HG02763 (cell line): ENCODE data around the gene KRT37.
"Not testable (repeated sequence)": the region's sequence is repeated elsewhere in the genome, so short reads cannot be mapped to it uniquely, and the experiment has no call there.

ENCODE experiments used
- ATAC-seq: cut with Tn5 transposase; IDR thresholded peaks from one replicate; pipeline ENCODE4 v1.9.1; 2021; ENCODE audit warnings: mild to moderate bottlenecking, moderate library complexity; ENCODE audit not compliant: unreplicated experiment

The KRT37 gene

DNA sequence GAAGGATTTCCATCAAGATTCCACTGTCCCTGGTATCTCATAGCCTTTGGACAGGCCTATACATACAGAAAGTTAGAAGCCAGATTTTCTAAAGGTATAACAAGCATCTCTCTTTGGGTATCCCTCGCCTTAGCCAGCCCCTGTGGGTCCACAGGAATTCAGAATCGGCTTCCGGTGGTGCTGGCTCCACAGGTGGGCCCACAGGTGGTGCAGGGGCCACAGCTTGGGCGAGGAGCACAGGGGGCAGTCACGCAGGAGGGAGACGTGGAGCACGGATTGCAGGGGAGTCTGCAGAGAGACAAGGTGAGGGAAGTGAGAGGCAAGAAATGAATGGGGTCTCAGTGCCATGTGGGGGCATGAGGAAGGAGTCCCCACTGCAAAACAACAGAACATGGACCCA is 12.9 kb upstream of the KRT37 start:
- ATAC-seq = no peak

DNA sequence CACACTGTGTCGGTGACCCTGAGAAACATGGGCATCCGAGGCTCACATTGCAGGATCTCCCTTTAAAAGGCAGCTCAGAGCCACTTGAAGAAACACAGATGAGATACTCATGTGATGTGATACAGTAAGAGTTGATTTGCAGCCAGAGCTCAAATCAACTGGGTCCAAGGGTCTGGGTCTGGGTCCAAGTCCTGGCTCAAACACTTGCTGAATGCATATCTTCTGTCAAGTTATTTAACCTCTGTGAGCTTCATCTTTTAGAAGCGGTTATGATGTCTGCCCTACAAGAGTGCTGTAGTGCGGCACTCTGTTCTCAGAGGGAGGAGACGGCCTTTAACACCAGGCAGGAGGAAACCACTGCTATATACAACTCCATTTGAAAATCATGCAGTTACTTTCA is 10.0 kb upstream of the KRT37 start:
- no peak for ATAC-seq

DNA sequence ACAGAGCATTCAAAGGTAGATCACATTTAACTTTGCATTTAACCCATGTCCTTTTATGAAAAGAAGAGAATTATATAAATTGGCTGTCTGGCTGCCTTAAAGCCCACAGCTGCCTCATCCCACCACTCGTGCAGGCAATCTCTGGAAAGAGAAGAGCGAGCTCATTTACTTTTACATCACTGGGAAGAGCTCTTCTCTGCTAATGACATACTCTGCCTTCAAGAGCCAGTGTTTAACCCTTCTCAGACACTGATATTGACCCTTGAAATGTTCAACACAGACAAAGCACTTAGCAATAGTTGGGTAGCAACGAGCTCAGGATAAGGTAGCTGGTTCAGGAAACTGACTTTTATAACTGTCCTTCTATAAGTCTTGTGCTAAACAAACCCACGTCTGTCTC is 9.6 kb upstream of the KRT37 start:
- ATAC-seq = no peak

DNA sequence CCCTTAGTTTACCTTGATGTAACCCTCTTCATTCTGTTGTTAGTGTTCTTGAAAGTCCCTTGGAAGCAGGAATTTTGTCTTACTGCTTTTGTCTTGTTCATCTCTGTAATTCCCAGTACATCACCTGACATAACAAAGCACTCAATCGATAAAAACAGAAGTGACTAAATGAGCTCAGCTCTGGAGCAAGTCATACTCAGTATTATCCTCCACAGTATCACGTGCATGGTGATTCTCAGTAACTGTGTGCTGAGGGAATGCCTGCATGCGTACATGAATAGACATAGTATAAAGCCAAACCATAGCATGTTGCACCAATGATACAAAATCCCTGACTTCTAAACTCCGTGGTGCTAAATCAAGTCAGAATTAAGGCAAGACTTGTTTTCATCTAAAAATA is 9.2 kb upstream of the KRT37 start:
- ATAC-seq = no peak

GRCh38 chr17:41430376-41430775 is 6.0 kb upstream of the KRT37 start:
- not testable (repeated sequence) for ATAC-seq

GRCh38 chr17:41429667-41430066 is 5.3 kb upstream of the KRT37 start:
- ATAC-seq = no peak

DNA sequence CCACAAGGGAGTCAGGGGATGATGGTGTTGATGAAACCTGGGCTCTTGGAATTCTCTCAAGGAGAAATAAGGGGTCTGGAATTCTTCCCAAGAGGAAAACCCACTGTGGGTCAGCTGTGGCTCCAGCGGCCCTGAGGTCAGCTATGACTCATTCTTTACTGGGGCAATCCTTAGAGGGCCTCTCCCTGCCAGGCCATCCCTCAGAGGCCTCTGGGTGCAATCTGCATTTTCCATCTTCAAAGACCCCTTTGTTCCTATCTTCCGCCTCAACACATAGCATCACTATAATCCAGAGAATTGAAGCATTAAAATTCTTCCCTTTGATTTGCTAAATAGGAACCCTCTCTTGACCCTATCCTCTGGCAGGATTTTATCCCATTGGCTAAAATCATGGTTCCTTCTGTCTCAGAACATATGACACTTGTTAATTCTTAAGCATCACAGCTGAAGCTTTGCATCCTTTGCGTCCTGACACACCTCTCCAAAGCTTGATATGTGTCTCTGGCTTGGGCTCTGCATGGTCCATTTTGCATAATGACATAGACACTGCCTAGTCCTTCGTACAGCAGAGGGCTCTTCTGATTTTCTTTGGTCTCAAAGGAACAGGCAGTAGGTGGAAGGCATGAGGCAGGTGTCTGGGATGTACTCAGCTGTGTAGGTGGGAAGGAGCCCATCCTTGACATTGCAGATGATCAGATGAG is 4.4 kb upstream of the KRT37 start:
- ATAC-seq = no peak

DNA sequence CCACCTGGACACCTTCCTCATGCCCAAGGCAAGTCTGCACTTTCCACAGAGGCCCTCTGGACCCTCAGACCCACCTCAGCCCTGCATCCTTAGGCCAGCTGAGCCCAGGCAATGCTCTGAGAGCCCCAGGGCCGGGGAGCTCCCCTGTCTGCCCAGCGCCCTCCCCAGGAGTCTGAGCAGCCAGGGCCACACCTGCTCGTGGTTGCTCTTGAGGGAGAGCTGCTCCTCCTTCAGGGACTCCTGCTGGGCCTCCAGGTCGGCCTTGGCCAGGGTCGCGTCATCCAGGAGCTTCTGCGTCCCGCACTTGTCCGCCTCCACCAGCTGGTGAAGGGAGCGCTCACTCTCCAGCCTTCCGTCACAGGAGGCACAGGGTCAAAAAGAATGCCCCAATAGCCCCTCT is 1.8 kb downstream of the KRT37 start:
- not testable (repeated sequence) for ATAC-seq

DNA sequence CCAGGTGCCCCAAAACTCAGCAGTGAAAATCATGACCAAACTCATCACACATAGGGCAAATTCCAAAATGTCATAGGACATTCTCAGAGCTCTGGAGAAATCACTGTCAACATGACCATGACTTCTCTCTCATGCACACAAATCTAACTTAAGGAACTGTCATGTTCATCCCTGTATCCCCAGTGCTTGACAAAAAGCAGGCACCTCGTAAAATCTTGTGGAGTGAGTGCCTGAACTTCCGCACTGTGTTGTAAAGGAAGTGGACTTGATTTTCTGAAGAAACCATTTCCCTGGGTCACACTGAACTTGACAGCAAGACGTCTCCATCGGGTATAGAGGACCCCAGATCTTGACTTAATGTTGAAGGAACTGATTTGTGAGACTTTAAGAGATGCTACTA is 2.8 kb downstream of the KRT37 start:
- no peak for ATAC-seq

- no peak for ATAC-seq
Measured at GRCh38 chr17:41421116-41421515, 3.3 kb downstream of the KRT37 start.

GRCh38 chr17:41420134-41420533 is 4.3 kb downstream of the KRT37 start:
- ATAC-seq = no peak

DNA sequence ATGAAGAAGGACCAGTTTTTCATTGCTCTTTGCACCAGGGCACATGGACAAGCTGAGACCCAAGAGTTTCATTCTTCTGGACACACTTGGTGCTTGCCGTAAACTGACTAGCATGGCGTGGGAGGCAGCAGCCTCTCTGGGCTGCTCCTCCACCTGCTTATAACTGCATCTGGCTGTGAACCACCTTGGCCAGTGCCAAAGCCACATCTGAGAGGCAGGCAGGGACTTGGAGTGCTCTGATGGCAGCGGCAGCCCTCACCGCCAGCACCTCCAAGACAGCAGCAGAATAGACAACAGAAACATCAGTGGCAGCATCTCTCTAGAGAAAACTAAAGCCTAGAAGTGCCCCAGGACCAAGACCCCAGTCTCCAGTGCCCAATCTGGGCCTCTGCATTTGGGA is 4.7 kb downstream of the KRT37 start:
- ATAC-seq = no peak

DNA sequence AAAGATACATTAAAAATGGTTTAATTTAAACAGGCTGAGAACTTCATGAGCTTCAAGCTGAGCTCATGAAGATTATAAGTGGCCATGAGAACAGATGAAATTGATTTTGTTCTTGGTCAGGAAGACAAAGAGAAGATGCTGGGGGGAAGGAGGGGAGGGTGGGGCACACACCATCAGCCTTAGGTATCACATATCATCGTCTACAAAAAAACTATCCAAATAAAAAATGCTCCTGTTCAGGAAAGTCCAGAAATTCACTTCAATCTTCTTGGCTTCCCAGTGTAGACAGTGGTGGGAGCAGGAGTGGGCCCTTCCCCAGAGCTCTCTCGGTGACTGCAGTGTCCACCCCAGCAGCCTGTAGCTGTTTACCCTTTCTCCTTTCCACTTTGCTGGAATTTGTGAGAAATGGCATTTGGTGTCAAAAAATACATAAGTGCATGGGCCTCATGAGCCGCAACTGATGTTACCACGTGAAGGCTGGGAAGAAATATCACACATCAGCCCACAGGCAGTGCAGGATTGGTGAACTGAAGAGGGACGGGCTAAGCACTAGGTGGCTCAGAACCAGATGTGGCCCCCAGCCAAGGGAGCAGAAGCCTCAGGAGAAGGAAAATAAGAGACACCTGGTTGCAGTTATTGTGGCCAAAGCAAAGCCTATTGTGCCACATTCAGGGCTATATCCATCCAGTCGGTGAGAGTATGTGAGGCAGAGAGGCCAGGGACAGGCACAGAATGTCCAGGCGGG is 6.1 kb downstream of the KRT37 start:
- ATAC-seq = no peak

GRCh38 chr17:41417576-41418015 is 6.8 kb downstream of the KRT37 start:
- ATAC-seq = no peak

- ATAC-seq = no peak
Measured at GRCh38 chr17:41417127-41417526, 7.3 kb downstream of the KRT37 start.

GRCh38 chr17:41416479-41416878 is 7.9 kb downstream of the KRT37 start:
- no peak for ATAC-seq

- ATAC-seq = no peak
Measured at GRCh38 chr17:41415833-41416335, 8.5 kb downstream of the KRT37 start.

GRCh38 chr17:41415411-41415810 is 9.0 kb downstream of the KRT37 start:
- no peak for ATAC-seq

GRCh38 chr17:41413982-41414381 is 10.4 kb downstream of the KRT37 start:
- ATAC-seq = no peak

DNA sequence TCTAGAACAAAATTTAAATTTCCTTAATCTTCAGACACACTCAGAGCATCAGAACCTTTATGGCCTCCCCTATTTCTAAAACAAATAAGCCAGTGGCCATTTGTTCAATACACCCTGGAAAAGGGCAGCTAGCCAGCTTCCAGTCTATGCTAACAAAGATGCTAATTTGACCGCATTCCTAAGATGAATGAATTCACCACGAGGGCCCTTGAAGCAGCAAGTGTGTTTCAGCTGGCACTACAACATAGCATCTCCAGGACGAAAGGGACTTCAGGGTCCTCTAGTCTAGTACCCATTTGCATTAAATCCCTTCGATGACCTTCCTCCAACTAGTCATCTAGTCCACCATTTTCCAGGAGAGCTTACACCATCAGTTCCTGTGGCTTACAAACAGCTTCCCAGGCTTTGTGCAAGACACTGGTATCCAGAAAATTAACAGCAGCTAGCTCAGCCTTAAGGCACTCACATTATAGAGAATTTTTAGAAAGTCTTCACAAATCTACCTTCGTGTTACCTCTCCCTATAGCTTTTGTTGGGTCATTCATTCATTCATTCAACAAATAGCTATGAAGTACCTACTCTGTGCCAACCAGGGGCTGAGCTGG is 10.9 kb downstream of the KRT37 start:
- no peak for ATAC-seq

DNA sequence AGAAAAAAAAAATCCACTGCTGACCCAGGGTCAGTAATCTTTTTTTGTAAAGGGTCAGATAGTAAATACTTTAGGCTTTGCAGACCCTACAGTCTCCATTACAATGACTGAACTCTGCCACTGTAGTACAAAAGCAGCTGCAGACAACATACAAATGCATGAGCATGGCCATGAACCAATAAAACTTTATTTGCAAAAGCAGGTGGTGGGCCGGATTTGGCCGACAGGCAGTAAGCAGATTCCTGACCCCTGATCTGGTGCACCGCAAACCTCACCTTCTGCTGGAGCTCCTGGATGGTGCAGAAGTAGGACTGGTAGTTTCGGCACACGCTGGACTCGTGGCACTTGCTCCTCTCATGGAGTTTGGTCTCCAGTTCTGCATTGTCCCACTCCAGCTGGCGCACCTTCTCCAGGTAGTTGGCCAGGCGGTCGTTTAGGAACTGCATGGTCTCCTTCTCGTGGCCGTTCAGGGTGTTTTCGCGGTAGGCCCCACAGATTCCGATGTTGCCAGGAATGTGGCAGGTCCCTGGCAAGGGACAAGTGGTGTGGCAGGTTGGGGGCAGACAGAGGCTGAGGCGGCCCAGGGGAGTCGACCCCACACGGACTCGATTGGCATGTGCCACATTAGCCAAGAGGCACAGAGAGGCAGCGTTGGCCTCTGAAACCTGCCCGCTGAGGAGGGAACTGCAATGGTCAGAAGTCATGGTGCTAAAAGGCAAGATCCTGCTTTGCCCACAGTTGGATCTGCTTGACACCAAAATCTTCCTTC is 13.1 kb downstream of the KRT37 start:
- ATAC-seq = no peak
